ENCODE data around the gene RPS6KA2.

GRCh38 chr6:166555086-166555485, 72.0 kb downstream of the RPS6KA2 start:
- TF ChIP-seq, protein P1, sequence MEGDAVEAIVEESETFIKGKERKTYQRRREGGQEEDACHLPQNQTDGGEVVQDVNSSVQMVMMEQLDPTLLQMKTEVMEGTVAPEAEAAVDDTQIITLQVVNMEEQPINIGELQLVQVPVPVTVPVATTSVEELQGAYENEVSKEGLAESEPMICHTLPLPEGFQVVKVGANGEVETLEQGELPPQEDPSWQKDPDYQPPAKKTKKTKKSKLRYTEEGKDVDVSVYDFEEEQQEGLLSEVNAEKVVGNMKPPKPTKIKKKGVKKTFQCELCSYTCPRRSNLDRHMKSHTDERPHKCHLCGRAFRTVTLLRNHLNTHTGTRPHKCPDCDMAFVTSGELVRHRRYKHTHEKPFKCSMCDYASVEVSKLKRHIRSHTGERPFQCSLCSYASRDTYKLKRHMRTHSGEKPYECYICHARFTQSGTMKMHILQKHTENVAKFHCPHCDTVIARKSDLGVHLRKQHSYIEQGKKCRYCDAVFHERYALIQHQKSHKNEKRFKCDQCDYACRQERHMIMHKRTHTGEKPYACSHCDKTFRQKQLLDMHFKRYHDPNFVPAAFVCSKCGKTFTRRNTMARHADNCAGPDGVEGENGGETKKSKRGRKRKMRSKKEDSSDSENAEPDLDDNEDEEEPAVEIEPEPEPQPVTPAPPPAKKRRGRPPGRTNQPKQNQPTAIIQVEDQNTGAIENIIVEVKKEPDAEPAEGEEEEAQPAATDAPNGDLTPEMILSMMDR (IDR thresholded peaks at IDR 0.05): no peak
- no peak for TF ChIP-seq ZFX (IDR thresholded peaks at IDR 0.05; ENCODE audit: borderline replicate concordance)

All from 22Rv1 (cell line).